ENCODE data around the gene SLC25A6. TPM values are rescaled to one million over a fixed set of nuclear protein-coding genes. Genes with fewer than 3 reads are reported as not detected.
"Not testable (repeated sequence)": the region's sequence is repeated elsewhere in the genome, so short reads cannot be mapped to it uniquely, and the experiment has no call there.

Gene SLC25A6
- total and polyA plus RNA-seq, 9 of the 15 experiments (the other 6 are each of a cell fraction or from before 2014, with no cell fraction given): 24.6 to 330 (median 129) TPM

GRCh38 chrX:1407035-1407434 lies 15.1 kb upstream of the SLC25A6 start:
- no peak for FAIRE-seq

GRCh38 chrX:1405769-1406168 lies 13.9 kb upstream of the SLC25A6 start:
- intact Hi-C loops (cut with micrococcal nuclease); H3K9me1 ChIP-seq (ENCODE audit: control insufficient read depth, insufficient read depth, low read length); H3K27me3 ChIP-seq (ENCODE audit: control insufficient read depth in 2 of 2, insufficient read depth in 2 of 2, low read length in 2 of 2); in situ Hi-C loops (cut with MboI); FAIRE-seq; H3K27ac ChIP-seq (ENCODE audit: extremely low read depth, low read depth, low read length); H4K20me1 ChIP-seq (replicated peaks; ENCODE audit: control insufficient read depth, insufficient read depth, low read length); CTCF ChIA-PET (ENCODE audit: low intra/inter-chr PET ratio); DNase-seq (ENCODE audit: extremely low read depth in 1 of 4, low spot score in 3 of 4); H3K9ac ChIP-seq (ENCODE audit: insufficient read depth in 1 of 2, low read depth in 2 of 2, low read length in 2 of 2); POLR2A ChIA-PET; H2AFZ ChIP-seq (ENCODE audit: low read depth, low read length); H3K79me2 ChIP-seq (ENCODE audit: control insufficient read depth, insufficient read depth, low read length); H3K9me3 ChIP-seq (replicated peaks; ENCODE audit: control insufficient read depth, insufficient read depth, low read depth, low read length); ATAC-seq; H3K4me2 ChIP-seq (ENCODE audit: insufficient read depth, low read length); BruUV-seq (replicated peaks); H3K4me3 ChIP-seq: not testable (repeated sequence)
- WGBS (ENCODE audit: insufficient coverage, low coverage, missing lambda C conversion rate): 100% methylated on average over 1 of the region's 2 CpGs
- peaks cover 1 to 12% of the 10 kb centered on the region in 2 experiments; a peak in 3 of 5 replicates for H3K4me1 ChIP-seq (replicated peaks in 1 of 2; ENCODE audit: control insufficient read depth in 2 of 2, insufficient read depth in 2 of 2, low read length in 2 of 2)
- H3K36me3 ChIP-seq (ENCODE audit: control insufficient read depth, insufficient read depth, low read length): peaks cover 34% of the 10 kb centered on the region; the same call in 2 of the 3 replicates

More at GRCh38 chrX:1407035-1407434, 15.1 kb upstream of the SLC25A6 start:
- DNase-seq (ENCODE audit: extremely low read depth in 1 of 4, low spot score in 3 of 4): no peak
- no TSS peak for BruUV-seq (replicated peaks)
- ChIA-PET POLR2A (no interaction called here), CTCF (ENCODE audit: low intra/inter-chr PET ratio) (no interaction called here)
- Histone ChIP-seq H3K9me3 (replicated peaks; ENCODE audit: control insufficient read depth, insufficient read depth, low read depth, low read length) (no peaks in the 10 kb centered on the region), H3K27ac (ENCODE audit: extremely low read depth, low read depth, low read length) (no peak overlapping the region), H2AFZ (ENCODE audit: low read depth, low read length) (no peak overlapping the region), H3K4me1 (replicated peaks in 1 of 2; ENCODE audit: control insufficient read depth in 2 of 2, insufficient read depth in 2 of 2, low read length in 2 of 2) (no peaks in the 10 kb centered on the region), H3K9me1 (ENCODE audit: control insufficient read depth, insufficient read depth, low read length) (no peaks in the 10 kb centered on the region), H3K4me2 (ENCODE audit: insufficient read depth, low read length) (no peak overlapping the region), H3K36me3 (ENCODE audit: control insufficient read depth, insufficient read depth, low read length) (peaks cover 39% of the 10 kb centered on the region; the same call in 2 of the 3 replicates), H3K79me2 (ENCODE audit: control insufficient read depth, insufficient read depth, low read length) (no peaks in the 10 kb centered on the region), H3K9ac (ENCODE audit: insufficient read depth in 1 of 2, low read depth in 2 of 2, low read length in 2 of 2) (no peak overlapping the region), H4K20me1 (replicated peaks; ENCODE audit: control insufficient read depth, insufficient read depth, low read length) (no peaks in the 10 kb centered on the region), H3K4me3 (no peak overlapping the region), H3K27me3 (ENCODE audit: control insufficient read depth in 2 of 2, insufficient read depth in 2 of 2, low read length in 2 of 2) (no peaks in the 10 kb centered on the region)
- ATAC-seq: no peak
- in situ Hi-C loops (cut with MboI) (no loop called here), intact Hi-C loops (cut with micrococcal nuclease) (no loop called here)
- no peak for TF ChIP-seq RNF2 (IDR thresholded peaks at IDR 0.05)
- TF ChIP-seq, protein P1, sequence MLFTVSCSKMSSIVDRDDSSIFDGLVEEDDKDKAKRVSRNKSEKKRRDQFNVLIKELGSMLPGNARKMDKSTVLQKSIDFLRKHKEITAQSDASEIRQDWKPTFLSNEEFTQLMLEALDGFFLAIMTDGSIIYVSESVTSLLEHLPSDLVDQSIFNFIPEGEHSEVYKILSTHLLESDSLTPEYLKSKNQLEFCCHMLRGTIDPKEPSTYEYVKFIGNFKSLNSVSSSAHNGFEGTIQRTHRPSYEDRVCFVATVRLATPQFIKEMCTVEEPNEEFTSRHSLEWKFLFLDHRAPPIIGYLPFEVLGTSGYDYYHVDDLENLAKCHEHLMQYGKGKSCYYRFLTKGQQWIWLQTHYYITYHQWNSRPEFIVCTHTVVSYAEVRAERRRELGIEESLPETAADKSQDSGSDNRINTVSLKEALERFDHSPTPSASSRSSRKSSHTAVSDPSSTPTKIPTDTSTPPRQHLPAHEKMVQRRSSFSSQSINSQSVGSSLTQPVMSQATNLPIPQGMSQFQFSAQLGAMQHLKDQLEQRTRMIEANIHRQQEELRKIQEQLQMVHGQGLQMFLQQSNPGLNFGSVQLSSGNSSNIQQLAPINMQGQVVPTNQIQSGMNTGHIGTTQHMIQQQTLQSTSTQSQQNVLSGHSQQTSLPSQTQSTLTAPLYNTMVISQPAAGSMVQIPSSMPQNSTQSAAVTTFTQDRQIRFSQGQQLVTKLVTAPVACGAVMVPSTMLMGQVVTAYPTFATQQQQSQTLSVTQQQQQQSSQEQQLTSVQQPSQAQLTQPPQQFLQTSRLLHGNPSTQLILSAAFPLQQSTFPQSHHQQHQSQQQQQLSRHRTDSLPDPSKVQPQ (CRISPR knock-in tag; IDR thresholded peaks at IDR 0.05; ENCODE audit: borderline replicate concordance): no peak
- TF ChIP-seq ZNF561 (CRISPR knock-in tag; conservative IDR thresholded peaks at IDR 0.05): no peak
- no peak for TF ChIP-seq USF2 (CRISPR knock-in tag; IDR thresholded peaks at IDR 0.05)
- TF ChIP-seq CREBBP (IDR thresholded peaks at IDR 0.05; ENCODE audit: low read depth, low read length): peak; percentile 9
- TF ChIP-seq SREBF2 (CRISPR knock-in tag; IDR thresholded peaks at IDR 0.05): no peak

GRCh38 chrX:1403867-1404266 lies 12.0 kb upstream of the SLC25A6 start:
- intact Hi-C loops (cut with micrococcal nuclease); H3K9me1 ChIP-seq (ENCODE audit: control insufficient read depth, insufficient read depth, low read length); H3K27ac ChIP-seq (ENCODE audit: extremely low read depth, low read depth, low read length); H3K9ac ChIP-seq (ENCODE audit: insufficient read depth in 1 of 2, low read depth in 2 of 2, low read length in 2 of 2); H3K9me3 ChIP-seq (replicated peaks; ENCODE audit: control insufficient read depth, insufficient read depth, low read depth, low read length); CTCF ChIA-PET (ENCODE audit: low intra/inter-chr PET ratio); H3K4me2 ChIP-seq (ENCODE audit: insufficient read depth, low read length); in situ Hi-C loops (cut with MboI); DNase-seq (ENCODE audit: extremely low read depth in 1 of 4, low spot score in 3 of 4); H3K79me2 ChIP-seq (ENCODE audit: control insufficient read depth, insufficient read depth, low read length); H2AFZ ChIP-seq (ENCODE audit: low read depth, low read length); ATAC-seq; BruUV-seq (replicated peaks); POLR2A ChIA-PET; H4K20me1 ChIP-seq (replicated peaks; ENCODE audit: control insufficient read depth, insufficient read depth, low read length); H3K4me3 ChIP-seq; FAIRE-seq; H3K27me3 ChIP-seq (ENCODE audit: control insufficient read depth in 2 of 2, insufficient read depth in 2 of 2, low read length in 2 of 2): not testable (repeated sequence)
- 100% methylated on average over 1 of the region's 3 CpGs for WGBS (ENCODE audit: insufficient coverage, low coverage, missing lambda C conversion rate)
- peaks cover 2 to 12% of the 10 kb centered on the region in 2 experiments; a peak in 3 of 5 replicates for H3K4me1 ChIP-seq (replicated peaks in 1 of 2; ENCODE audit: control insufficient read depth in 2 of 2, insufficient read depth in 2 of 2, low read length in 2 of 2)
- H3K36me3 ChIP-seq (ENCODE audit: control insufficient read depth, insufficient read depth, low read length): peaks cover 34% of the 10 kb centered on the region; the same call in 2 of the 3 replicates

Measured in K562 (cell line).